Activated CD4-positive, alpha-beta T cell treated with anti-CD3 and anti-CD28 coated beads for 24 hours (primary cell): ENCODE measurements around the gene RANBP10.
"Not testable (repeated sequence)": the region's sequence is repeated elsewhere in the genome, so short reads cannot be mapped to it uniquely, and the experiment has no call there.

Experiments
- DNase-seq, 2 donors: peaks; one replicate each; pipeline ENCODE4 v3.0.0-alpha.2; 2020; ENCODE audit warnings: low read depth in 2 of 2

Gene RANBP10

DNA sequence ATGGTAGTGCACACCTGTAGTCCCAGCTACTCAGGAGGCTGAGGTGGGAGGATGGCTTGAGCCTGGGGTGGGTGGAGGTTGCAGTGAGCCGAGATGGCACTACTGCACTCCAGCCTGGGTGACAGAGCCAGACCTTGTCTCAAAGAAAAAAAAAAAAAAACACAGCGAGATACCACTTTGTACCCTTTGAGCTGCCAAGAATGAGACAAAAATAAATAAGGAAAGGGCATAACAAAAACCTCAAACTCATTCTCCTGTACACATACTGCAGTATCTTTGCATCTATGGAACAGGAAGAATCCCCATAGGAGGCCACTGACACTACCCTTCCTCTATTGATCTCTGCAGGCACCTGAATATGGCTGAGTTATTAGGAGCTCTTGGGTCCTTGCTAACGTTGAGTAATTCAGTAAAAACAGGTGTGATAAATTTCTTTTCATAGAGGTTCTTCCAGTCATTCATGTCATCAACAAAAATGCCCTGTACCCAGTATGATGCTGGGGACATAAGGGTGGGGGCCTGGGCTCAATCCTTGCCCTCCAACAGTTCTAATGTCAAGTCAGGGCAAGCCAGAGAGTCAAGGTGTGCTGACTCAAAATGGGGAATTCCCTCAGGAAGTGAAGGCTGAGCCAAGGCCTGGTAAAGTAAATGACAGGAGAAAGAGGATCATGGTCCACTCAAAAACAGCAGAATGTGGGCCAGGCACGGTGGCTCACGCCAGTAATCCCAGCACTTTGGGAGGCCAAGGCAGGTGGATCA lies 26.9 kb downstream of the RANBP10 start:
- DNase-seq, result no peak

DNA sequence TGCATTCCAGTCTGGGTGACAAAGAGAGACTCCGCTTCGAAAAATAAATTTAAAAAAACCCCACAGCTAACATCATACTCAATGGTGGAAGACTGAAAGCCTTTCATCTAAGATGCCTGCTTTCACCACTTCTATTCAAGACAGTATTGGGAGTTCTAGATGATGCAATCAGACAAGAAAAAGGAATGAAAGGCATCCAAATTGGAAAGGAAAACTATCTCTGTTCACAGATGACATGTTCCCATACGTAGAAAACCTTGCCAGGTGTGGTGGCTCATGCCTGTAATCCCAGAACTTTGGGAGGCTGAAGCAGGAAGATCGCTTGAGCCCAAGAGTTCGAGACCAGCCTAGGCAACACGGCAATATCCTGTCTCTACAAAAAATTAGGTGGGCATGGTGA lies 31.1 kb downstream of the RANBP10 start:
- no peak for DNase-seq

DNA sequence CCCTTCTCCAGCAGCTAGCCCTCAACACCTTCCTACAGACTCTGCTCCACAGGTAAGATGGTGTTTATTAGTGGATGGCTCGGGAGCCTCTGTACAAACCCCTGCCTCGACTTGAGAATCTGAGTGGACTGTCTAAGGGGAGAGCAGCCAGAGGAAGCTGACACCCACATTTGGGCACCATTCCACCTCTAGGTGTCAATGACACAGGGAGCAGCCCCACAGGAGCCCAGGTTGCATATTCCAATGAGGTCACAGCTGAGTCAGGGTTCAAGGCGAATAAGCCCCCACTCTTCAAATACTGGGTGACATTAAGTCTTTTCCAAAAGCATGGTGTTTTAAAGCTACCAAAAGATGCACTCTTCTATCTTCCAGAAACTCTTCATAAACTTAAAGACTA lies 31.9 kb downstream of the RANBP10 start:
- DNase-seq, result no peak

DNA sequence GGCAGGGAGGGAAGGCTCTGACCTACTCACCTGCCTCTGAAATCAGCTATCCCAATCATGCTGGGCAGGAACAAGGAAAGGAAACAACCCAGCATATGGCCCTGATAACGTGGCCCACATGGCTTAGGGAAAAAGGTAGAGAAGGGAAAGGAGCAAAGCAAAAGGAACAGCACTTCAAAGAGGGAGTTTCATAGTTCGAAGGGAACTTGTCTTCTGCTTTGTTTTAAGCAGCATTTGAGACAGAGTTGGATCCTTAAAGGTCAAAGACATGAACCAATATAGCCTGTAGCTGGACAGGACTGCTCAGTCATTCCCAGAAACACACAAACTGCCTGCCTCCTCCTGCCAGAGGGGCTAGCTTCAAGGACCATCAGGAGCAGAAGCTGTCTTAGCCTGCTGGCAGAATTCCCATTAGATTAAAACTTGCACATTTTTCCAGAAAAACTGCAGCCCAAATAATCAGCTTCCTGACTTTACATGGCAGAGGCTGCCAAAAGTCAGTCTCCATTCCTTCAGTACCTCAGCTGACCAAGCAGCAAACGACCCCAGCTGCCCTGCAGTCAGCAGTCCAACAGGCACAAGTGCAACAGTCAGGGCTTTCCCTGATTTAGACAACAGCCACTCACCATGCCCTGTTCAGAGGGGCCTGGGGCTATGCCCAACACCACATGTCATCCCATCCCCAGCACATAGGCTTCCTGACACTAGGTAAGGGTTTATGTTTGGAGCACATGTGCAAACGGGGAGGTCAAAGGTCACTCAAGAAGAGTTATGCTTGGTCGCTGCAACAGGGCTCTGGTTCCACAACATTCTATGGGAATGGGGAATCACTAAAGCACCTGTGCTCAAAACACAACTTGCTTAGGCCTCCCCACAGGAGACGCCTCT lies 32.5 kb downstream of the RANBP10 start:
- DNase-seq, result no peak

DNA sequence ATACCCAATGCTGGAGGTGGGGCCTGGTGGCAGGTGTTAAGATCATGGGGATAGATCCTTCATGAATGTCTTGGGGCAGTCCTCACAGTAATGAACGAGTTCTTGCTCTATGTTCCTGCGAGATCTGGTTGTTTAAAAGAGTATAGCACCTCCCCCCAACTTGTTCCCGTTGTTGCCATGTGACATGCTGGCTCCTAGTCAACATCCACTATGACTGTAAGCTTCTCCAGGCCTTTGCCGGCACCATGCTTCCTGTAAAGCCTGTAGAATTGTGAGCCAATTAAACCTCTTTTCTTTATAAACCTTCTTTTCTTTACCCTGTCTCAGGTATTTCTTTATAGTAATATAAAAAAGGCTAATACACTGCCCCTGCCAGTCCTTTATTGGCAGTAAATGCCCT lies 33.3 kb downstream of the RANBP10 start:
- no peak for DNase-seq

DNA sequence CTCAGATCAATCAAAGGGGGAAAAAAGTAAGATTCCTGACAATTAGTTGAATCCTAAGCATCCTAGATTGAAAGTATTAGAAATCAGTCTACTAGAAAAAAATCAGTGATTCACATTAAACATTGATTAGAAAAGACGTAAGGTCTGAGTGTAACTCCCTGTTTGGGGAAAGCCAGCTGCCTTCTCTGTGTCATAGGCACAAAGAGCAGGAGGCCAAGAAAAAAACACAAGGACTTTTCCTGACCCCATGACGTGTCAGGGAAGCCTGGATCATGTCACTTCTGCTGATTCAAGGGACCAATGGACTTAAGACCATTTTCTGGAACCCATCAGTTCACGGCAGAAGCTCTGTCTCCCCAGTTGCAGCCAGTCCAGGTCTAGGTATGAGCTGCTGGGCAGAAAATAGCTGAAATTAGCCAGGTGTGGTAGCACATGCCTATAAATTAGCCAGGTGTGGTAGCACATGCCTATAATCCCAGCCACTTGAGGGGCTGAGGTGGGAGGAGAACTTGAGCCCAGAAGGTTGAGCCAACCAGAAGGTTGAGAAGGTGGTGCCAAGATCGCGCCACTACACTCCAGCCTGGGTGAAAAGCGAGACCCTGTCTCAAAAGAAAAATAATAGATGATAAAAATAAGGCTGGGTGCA lies 35.9 kb downstream of the RANBP10 start:
- no peak for DNase-seq

DNA sequence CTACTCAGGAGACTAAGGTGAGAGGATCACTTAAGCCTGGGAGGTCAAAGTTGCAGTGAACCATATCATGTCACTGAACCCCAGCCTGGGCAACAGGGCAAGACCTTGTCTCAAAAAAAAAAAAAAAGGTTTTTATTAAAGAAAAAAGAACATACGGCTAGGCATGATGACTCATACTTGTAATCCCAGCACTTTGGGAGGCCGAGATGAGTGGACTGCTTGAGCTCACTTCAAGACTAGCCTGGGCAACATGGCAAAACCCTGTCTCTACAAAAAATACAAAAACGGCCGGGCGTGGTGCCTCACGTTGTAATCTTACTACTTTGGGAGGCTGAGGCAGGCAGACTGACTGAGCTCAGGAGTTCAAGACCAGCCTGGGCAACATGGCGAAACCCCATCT lies 38.4 kb downstream of the RANBP10 start:
- DNase-seq, result no peak

DNA sequence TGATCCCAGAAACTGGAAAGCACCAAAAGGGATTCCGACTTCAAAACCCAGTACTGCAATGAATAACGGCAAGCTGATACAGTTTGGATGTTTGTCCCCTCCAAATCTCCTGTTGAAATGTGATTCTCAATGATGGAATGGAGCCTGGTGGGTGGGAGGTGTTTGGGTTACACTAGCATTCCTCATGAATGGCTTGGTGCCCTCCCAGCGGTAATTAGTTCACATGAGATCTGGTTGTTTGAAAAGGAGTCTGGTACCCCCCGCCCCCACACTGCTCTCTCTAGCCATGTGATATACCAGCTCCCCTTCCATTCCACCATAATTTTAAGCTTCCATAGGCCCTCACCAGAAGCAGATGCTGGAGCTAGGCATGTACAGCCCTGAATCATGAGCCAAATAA lies 40.1 kb downstream of the RANBP10 start:
- DNase-seq, result no peak

DNA sequence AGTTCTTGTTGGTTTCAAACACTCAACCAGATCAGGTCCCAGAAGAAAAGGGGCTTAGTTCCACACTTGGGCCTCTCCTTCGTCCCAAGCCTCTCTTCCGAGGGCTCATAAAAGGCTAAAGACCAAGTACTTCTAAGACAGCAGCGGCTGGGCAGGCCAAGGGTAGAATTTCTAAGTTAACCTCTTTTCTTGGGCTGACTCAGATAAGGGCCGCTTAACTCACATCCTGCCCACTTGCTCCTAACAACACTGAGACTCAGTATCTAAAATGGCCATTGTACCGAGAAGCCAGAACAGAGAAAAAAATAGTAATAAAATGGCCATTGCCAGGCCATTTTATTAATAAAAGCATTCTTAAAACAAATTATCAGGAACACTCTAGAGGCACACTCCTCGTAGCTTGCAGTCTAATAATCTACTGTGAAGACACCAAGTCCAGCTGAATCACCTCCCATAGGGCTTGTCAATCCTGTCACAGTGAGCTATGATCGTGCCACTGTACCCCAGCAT lies 42.1 kb downstream of the RANBP10 start:
- no peak for DNase-seq

DNA sequence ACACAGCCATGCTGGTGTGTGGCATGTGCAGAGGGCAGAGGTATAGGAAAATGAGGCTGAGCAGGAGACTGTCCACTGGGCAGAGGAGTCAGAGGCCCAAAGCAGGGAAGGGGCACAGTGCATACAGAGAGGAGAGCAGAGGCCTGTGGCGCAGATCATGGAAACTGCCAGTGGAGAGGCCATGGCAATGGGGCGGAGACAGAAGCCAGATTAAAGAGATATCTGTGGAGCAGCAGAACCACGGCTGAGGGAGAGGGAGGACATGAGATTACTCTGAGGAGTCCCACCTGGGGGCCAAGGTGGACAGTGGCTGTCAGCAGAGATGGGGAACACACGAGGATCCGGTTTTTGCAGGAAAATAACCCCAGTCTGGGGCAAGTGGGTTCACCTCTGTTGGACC lies 43.3 kb downstream of the RANBP10 start:
- DNase-seq, result no peak

DNA sequence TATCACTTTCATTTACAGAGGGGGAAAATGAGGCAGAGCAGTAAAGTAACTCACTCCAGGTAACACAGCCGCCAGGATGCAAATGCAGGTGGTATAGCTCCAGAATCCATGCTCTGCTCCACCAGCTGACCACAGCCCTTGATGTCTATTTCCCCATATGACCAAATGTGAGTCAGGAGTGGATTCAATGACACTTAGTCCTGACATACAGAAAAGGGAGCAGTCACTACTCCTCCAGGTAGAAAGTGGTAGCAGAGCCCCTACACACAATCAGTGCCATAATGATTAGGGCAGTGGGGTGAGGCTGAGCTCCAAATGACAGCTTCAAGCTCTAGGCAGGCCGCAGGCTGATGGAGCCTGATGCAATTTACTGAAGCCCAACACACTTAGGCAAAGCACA lies 44.0 kb downstream of the RANBP10 start:
- DNase-seq, result no peak

DNA sequence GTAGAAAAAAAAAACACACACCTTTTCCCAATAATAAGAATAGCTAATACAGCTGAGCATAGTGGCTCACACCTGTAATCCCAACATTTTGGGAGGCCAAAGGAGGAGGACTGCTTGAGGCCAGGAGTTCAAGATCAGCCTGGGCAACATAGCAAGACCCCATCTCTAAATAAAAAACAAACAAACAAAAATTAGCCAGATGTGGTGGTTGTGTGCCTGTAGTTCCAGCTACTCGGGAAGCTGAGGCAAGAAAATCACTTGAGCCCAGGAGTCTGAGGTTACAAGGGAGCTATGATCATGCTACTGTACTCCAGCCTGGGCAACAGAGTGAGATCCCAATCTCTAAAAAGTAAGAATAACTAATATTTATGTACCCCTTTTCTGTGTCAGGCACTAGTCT lies 44.4 kb downstream of the RANBP10 start:
- no peak for DNase-seq

DNA sequence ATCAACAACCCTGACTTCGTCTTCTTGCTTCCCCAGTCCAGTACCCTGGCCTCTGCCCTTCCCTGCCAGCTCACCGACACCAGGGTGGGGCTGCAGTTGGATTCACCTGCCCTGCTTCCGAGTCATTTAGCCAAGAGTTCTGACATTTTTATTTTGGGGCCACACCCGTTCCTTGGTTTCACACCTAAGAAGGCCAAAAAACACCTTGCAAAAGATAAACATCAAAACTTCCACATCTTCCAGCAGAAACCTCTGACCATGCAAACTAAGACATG lies 45.5 kb downstream of the RANBP10 start:
- no peak for DNase-seq

DNA sequence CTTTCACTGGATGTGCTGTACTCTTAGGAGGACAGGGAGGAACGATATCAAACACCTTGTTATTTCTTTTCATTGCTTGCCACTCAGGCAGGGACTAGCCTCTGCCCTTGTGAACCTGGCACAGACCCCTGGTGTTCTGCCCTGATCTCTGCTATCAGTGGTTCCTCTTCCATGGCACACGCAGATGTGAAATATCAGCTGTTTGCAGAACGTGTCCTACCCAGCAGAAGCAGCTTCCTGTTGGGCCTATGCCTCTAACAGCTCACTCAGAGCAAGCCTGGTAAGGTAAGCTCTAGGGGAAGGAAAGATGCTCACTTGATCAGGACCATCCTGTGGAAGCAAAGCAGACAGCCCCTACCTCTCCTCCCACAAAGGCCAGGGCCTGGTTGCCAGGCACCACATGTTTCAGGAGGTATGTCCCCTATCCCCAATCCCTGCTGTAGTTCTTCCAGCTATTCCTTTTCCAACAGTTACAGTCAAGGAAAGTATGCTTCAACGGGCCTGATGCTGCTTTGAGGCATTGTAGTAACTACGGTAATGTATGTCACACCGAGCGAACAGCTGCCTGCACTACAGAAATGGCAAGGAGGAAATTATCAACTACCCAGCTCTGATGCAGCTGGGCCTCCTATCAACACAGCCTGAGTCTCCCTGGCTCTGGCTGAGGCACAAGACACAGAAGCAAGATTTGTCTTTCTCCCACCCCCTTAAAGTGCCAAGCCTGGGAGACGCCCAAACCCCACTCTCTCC lies 46.0 kb downstream of the RANBP10 start:
- no peak for DNase-seq

DNA sequence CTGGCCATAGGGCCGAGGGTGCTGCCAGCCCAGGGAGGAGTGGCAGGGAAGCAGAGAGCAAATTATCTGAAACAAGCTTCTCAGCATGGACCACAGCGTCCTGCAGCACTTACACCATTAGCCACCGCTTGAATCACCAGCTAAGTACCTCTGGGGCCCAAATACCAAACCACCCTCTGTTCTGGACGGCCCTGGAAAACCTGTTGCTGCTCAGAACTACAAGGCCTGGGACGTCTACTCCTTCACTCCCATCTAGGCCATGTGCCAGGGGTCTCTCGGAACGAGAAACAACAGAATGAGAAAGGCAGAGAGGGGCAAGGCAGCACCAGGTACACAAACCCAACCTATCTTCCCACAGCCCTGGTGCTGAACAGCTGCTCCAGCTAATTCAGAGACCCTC lies 47.4 kb downstream of the RANBP10 start:
- no peak for DNase-seq

DNA sequence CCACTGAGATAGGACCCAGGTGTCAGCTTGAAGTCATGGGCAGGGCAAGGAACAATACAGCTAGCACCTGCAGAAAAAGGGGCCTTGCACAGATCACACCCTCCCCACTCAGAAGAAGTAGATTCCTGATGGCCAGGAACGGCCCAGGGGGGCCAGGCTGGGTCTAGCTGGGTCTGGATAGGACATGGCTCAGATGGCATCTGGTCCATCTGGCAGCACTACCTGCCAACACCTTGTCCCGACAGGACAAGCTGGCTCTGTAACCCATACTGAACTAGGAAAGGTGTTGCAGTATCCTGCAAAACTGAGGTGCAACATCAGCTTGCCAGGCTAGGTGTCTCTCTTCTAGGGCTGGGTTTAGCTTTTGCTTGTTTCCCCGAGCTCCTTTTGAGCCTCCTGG lies 48.4 kb downstream of the RANBP10 start:
- no peak for DNase-seq

DNA sequence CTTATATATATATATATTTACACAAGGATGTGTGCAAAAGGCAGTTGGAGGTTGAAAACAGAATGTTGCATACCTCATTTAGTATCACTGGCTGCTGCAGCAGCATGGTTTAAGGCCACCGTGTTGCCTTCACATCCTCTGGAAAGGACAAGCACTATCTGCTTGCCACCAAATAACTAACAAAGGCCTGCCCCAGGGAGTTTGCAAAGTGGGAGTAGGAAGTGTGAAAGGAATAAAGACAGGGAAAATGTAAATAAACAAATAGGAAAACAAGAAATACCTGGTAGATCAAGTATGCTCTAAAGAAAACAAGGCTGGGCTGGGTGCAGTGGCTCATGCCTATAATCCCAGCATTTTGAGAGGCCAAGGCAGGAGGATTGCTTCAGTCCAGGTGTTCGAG lies 53.7 kb downstream of the RANBP10 start:
- no peak for DNase-seq

DNA sequence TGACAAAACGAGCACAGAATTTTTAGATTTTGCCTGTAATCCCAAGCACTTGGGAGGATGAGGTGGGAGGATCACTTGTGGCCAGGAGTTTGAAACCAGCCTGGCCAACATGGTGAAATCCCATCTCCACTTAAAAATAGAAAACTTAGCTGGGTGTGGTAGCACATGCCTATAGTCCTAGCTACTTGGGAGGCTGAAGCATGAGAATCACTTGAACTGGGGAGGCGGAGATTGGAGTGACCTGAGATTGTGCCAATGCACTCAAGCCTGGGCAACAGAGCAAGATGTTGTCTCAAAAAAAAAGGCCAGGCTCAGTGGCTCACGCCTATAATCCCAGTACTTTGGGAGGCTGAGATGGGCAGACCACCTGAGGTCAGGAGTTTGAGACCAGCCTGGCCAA lies 55.0 kb downstream of the RANBP10 start:
- DNase-seq, result not testable (repeated sequence)

DNA sequence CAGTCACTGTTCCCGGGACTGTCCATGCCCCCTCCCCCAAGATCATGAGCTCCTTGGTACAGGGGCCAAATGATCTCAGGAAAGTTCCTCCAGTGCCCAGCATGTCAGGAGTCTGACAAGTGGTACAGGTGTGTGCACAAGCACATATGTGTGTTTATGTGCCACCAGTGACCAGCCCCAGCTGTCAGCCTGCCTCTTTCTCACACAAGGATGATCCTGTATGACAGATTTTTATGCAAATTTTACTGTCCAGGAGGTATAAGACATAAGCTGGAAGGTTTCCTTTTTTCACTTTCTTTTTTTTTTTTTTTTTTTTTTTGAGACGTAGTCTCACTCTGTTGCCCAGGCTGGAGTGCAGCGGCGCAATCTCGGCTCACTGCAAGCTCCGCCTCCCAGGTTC lies 55.9 kb downstream of the RANBP10 start:
- DNase-seq, result no peak

DNA sequence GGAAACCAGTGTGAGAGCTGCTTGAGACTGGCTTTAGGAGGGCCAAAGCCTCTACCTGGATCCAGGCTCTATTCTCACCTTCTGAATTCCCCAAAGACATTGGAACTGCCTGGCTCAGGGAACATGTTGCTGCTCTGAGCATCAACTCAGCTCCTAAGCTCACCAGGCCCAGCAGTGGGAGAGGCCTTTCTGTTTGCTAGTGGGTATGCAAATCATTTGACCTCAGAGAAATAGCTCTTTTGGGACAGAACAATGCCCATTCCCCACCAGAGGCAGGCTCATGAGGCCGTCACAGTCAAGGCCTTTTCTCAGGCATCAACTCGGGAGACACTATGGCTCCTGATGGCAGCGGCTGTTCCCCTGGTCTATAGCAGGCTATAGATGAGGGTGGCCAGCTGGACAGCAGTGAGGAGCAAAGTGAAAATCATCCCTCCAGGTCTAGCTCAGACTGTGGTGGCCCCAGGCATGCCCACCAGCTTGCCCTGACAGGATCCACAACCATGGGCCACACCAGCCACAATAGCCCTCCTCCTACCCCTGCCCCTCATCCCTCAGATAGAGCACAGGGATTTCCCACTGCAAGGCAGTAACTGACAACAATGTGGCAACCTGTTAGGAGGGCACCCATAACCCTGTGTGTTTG lies 56.8 kb downstream of the RANBP10 start:
- no peak for DNase-seq

DNA sequence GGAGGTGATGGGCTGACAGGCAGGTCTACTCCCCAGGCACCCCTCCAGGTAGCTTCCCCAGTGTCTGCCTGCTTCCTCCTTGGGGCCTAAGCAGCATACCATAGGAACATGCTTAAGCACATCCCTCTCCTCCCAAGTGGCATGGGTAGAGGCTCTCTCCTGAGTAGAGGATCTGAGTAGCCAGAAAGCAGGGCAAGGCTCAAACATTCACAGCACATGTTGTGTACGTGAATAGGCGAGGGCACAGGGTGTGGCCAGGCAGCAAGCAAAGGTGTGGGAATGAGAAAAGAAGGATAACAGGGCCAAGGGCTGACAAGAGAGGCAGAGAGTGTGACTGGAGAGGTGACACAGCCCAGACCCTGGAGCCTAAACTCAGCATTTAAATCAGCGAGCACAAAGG lies 57.5 kb downstream of the RANBP10 start:
- no peak for DNase-seq

DNA sequence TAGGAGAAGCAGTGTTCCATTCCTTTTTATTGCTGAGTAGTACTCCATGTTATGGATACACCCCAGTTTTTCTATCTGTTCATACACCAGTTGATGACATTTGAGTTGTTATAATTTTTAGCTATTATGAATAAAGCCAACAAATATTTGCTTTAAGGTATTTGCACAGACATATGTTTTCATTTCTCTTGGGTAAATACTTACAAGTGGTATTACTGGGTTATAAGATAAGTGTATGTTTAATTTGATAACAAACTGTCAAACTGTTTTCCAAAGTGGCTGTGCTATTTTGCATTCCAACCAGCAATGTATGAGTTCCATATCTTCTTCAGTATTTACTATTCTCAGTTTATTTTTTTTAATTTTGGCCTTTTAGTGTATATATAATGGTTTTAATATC lies 59.5 kb downstream of the RANBP10 start:
- no peak for DNase-seq
